Rectal smooth muscle tissue (tissue), 1 donor: Measurements from ENCODE around the gene TMEM225B.
"Not testable (repeated sequence)": the region's sequence is repeated elsewhere in the genome, so short reads cannot be mapped to it uniquely, and the experiment has no call there.

ENCODE experiments used
- H3K27ac ChIP-seq: one replicate; pipeline ENCODE4 v1.7.0; 2013; ENCODE audit warnings: low read depth, low read length, inconsistent platforms
- H3K27me3 ChIP-seq: one replicate; pipeline ENCODE4 v1.7.0; 2013; ENCODE audit warnings: low read length; ENCODE audit not compliant: control insufficient read depth, insufficient read depth
- H3K36me3 ChIP-seq: one replicate; pipeline ENCODE4 v1.7.0; 2013; ENCODE audit warnings: low read length; ENCODE audit not compliant: control insufficient read depth, insufficient read depth
- H3K4me1 ChIP-seq: one replicate; pipeline ENCODE4 v1.7.0; 2013; ENCODE audit warnings: low read length; ENCODE audit not compliant: control insufficient read depth, insufficient read depth
- H3K4me3 ChIP-seq: one replicate; pipeline ENCODE4 v1.7.0; 2013; ENCODE audit warnings: low read length
- H3K9ac ChIP-seq: one replicate; pipeline ENCODE4 v1.7.0; 2013; ENCODE audit warnings: low read length

Gene TMEM225B

GRCh38 chr7:99653754-99654153 lies 55.7 kb downstream of the TMEM225B start:
- Histone ChIP-seq H3K4me1 (no peaks in the 10 kb centered on the region), H3K27me3 (no peaks in the 10 kb centered on the region), H3K36me3 (no peaks in the 10 kb centered on the region), H3K4me3 (no peak overlapping the region), H3K9ac (no peak overlapping the region), H3K27ac (no peak overlapping the region)

- H3K27ac ChIP-seq, H3K9ac ChIP-seq, H3K4me1 ChIP-seq, H3K36me3 ChIP-seq, H3K27me3 ChIP-seq, H3K4me3 ChIP-seq: not testable (repeated sequence)
These were observed 56.6 kb downstream of the TMEM225B start for GRCh38 chr7:99654626-99655025.

- H3K27ac ChIP-seq, H3K4me3 ChIP-seq, H3K4me1 ChIP-seq: not testable (repeated sequence)
These were observed 59.8 kb downstream of the TMEM225B start for GRCh38 chr7:99657879-99658278.

More at GRCh38 chr7:99657879-99658278, 59.8 kb downstream of the TMEM225B start:
- not testable (repeated sequence) for H3K9ac ChIP-seq, H3K27me3 ChIP-seq
- H3K36me3 ChIP-seq: peaks cover 10% of the 10 kb centered on the region
